ENCODE data around the gene RHBDF2. TPM values are rescaled to one million over a fixed set of nuclear protein-coding genes. Genes with fewer than 3 reads are reported as not detected.

RHBDF2 gene
- total RNA-seq, 1 donor from 2014 or later, result 0.79 TPM

- H4K20me1 ChIP-seq (ENCODE audit: low read depth), result peaks cover 14% of the 10 kb centered on the region
- no peak overlapping the region for H3K9ac ChIP-seq
- H3K79me2 ChIP-seq (ENCODE audit: low read depth), result no peaks in the 10 kb centered on the region
- peaks cover 5% of the 10 kb centered on the region for H3F3A ChIP-seq (ENCODE audit: low read depth)
- H3K36me3 ChIP-seq, result no peaks in the 10 kb centered on the region
- H3K27me3 ChIP-seq, result peaks cover 14% of the 10 kb centered on the region
- Mint-ChIP-seq H3K27ac (peak overlapping the region; percentile 64), H3K9me3 (no peaks in the 10 kb centered on the region), H3K4me1 (peaks cover 29% of the 10 kb centered on the region), H3K27me3 (ENCODE audit: insufficient read depth, low read depth) (peaks cover 24% of the 10 kb centered on the region), H3K36me3 (no peaks in the 10 kb centered on the region), H3K4me3 (peak overlapping the region; percentile 72)
- no peak overlapping the region for H3K27ac ChIP-seq
- TF ChIP-seq CTCF (IDR thresholded peaks at IDR 0.05) (no peak), EZH2 (IDR thresholded peaks at IDR 0.05) (no peak), EZH2phosphoT487 (IDR thresholded peaks at IDR 0.05) (no peak)
- DNase-seq (ENCODE audit: low spot score), result peak; percentile 56
- H3K4me2 ChIP-seq, result peak overlapping the region; percentile 81
- H3K9me3 ChIP-seq (ENCODE audit: low read depth), result no peaks in the 10 kb centered on the region
- peak overlapping the region; percentile 88 for H2AFZ ChIP-seq (replicated peaks)
- peak overlapping the region; percentile 80 for H3K4me3 ChIP-seq
- H3K4me1 ChIP-seq, result peaks cover 27% of the 10 kb centered on the region
These were observed 1.0 kb downstream of the RHBDF2 start for GRCh38 chr17:76500074-76500746.

GRCh38 chr17:76499267-76499667 is 2.0 kb downstream of the RHBDF2 start:
- DNase-seq (ENCODE audit: low spot score), result no peak
- no peaks in the 10 kb centered on the region for H3K79me2 ChIP-seq (ENCODE audit: low read depth)
- no peak overlapping the region for H3K4me2 ChIP-seq
- H3F3A ChIP-seq (ENCODE audit: low read depth), result peaks cover 5% of the 10 kb centered on the region
- peaks cover 24% of the 10 kb centered on the region for H3K27me3 Mint-ChIP-seq (ENCODE audit: insufficient read depth, low read depth)
- H3K27me3 ChIP-seq, result peaks cover 14% of the 10 kb centered on the region
- H3K4me3 ChIP-seq, result no peak overlapping the region
- H3K27ac ChIP-seq, result no peak overlapping the region
- no peak for TF ChIP-seq EZH2 (IDR thresholded peaks at IDR 0.05)
- no peak for TF ChIP-seq EZH2phosphoT487 (IDR thresholded peaks at IDR 0.05)
- TF ChIP-seq CTCF (IDR thresholded peaks at IDR 0.05), result no peak
- H3K4me1 ChIP-seq, result peaks cover 27% of the 10 kb centered on the region
- peaks cover 14% of the 10 kb centered on the region for H4K20me1 ChIP-seq (ENCODE audit: low read depth)
- H3K9ac ChIP-seq, result no peak overlapping the region
- H3K9me3 Mint-ChIP-seq, result no peaks in the 10 kb centered on the region
- H3K36me3 ChIP-seq, result no peaks in the 10 kb centered on the region
- peaks cover 29% of the 10 kb centered on the region for H3K4me1 Mint-ChIP-seq
- no peak overlapping the region for H3K27ac Mint-ChIP-seq
- no peaks in the 10 kb centered on the region for H3K9me3 ChIP-seq (ENCODE audit: low read depth)
- H3K36me3 Mint-ChIP-seq, result no peaks in the 10 kb centered on the region
- H2AFZ ChIP-seq (replicated peaks), result no peak overlapping the region
- no peak overlapping the region for H3K4me3 Mint-ChIP-seq

DNA sequence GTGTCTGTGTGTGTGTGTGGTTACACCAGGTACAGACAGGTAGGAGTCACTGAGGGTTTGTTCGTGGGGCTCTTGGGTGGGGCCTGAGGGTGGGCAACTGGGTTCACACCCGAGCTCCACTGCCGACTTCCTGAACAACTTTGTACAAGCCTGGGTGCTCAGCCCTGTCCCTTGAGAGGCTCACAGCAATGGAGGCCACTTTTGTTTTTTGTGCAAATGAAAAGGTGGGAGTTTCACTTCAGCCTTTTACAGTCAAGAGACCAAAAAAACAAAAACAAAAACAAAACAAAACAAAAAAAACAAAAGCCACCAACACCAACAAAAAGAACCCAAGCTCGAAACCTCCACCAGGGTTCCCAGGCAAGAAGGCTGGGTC is 2.4 kb downstream of the RHBDF2 start:
- H3K4me1 Mint-ChIP-seq, result peaks cover 29% of the 10 kb centered on the region
- H3K9ac ChIP-seq, result no peak overlapping the region

More for the DNA sequence above, 2.4 kb downstream of the RHBDF2 start:
- Histone ChIP-seq H3K4me1 (peaks cover 27% of the 10 kb centered on the region), H3K4me3 (no peak overlapping the region), H3K27me3 (peaks cover 14% of the 10 kb centered on the region), H3K4me2 (no peak overlapping the region), H4K20me1 (ENCODE audit: low read depth) (peaks cover 14% of the 10 kb centered on the region), H3F3A (ENCODE audit: low read depth) (peaks cover 5% of the 10 kb centered on the region), H2AFZ (replicated peaks) (no peak overlapping the region), H3K79me2 (ENCODE audit: low read depth) (no peaks in the 10 kb centered on the region), H3K9me3 (ENCODE audit: low read depth) (no peaks in the 10 kb centered on the region), H3K27ac (no peak overlapping the region), H3K36me3 (no peaks in the 10 kb centered on the region)
- Mint-ChIP-seq H3K27me3 (ENCODE audit: insufficient read depth, low read depth) (peaks cover 24% of the 10 kb centered on the region), H3K4me3 (no peak overlapping the region), H3K36me3 (no peaks in the 10 kb centered on the region), H3K9me3 (no peaks in the 10 kb centered on the region), H3K27ac (no peak overlapping the region)
- TF ChIP-seq EZH2 (IDR thresholded peaks at IDR 0.05), result no peak
- TF ChIP-seq CTCF (IDR thresholded peaks at IDR 0.05), result no peak
- no peak for TF ChIP-seq EZH2phosphoT487 (IDR thresholded peaks at IDR 0.05)
- DNase-seq (ENCODE audit: low spot score), result no peak

Data from neural progenitor cell (in vitro differentiated cells).